Measurements from ENCODE around the gene CERS6. TPM values are rescaled to one million over a fixed set of nuclear protein-coding genes. Genes with fewer than 3 reads are reported as not detected.
A peak's percentile ranks its signal among the peaks of the same experiment; 100 is the strongest.

Gene CERS6
- polyA plus RNA-seq, 3 donors = 7.6 to 17.7 (median 15.6) TPM

GRCh38 chr2:168698969-168699368 lies 242.9 kb downstream of the CERS6 start:
- H3K4me1 Mint-ChIP-seq = no peaks in the 10 kb centered on the region
- no peak overlapping the region for H3K4me3 Mint-ChIP-seq
- Histone ChIP-seq H3K9me3 (replicated peaks in 1 of 2; ENCODE audit: control insufficient read depth in 1 of 2, insufficient read depth in 1 of 2, low read length in 2 of 2) (no peaks in the 10 kb centered on the region), H2AFZ (ENCODE audit: insufficient read depth, low read depth, low read length, poor library complexity, severe bottlenecking) (no peak overlapping the region), H4K20me1 (ENCODE audit: insufficient read depth, low read length) (peaks cover 4% of the 10 kb centered on the region), H3K4me3 (replicated peaks in 1 of 3; ENCODE audit: low read depth in 2 of 3, low read length in 3 of 3) (no peak overlapping the region), H3K9ac (ENCODE audit: insufficient read depth, low read length, poor library complexity, severe bottlenecking) (no peak overlapping the region), H3K4me2 (replicated peaks; ENCODE audit: extremely low read depth, low read length, poor library complexity, severe bottlenecking) (no peak overlapping the region), H3K79me2 (ENCODE audit: insufficient read depth, low read length) (peaks cover 5% of the 10 kb centered on the region), H3K4me1 (ENCODE audit: control insufficient read depth in 1 of 2, insufficient read depth in 2 of 2, low read length in 2 of 2) (no peaks in the 10 kb centered on the region), H3K27me3 (ENCODE audit: control insufficient read depth in 2 of 2, insufficient read depth in 2 of 2, low read length in 2 of 2) (no peaks in the 10 kb centered on the region), H3K36me3 (replicated peaks in 1 of 2; ENCODE audit: control insufficient read depth in 1 of 2, insufficient read depth in 2 of 2, low read length in 2 of 2) (peaks cover 29 to 49% of the 10 kb centered on the region in 2 donors), H3K27ac (ENCODE audit: low read depth in 1 of 2, low read length in 2 of 2) (no peak overlapping the region)
- H3K27me3 Mint-ChIP-seq (ENCODE audit: low read depth in 3 of 3) = no peaks in the 10 kb centered on the region
- intact Hi-C loops (cut with micrococcal nuclease) = no loop called here
- no peak for DNase-seq
- peaks cover 0 to 3% (median 0%) of the 10 kb centered on the region in 7 donors for H3K9me3 Mint-ChIP-seq
- no peak overlapping the region for H3K27ac Mint-ChIP-seq
- peaks cover 43 to 51% of the 10 kb centered on the region in 2 donors for H3K36me3 Mint-ChIP-seq
- no peak for TF ChIP-seq CTCF (IDR thresholded peaks at IDR 0.05)
- WGBS (ENCODE audit: insufficient coverage) = 93% methylated on average over 3 of the region's 4 CpGs

GRCh38 chr2:168699844-168700417 lies 243.9 kb downstream of the CERS6 start:
- Histone ChIP-seq H3K4me2 (replicated peaks; ENCODE audit: extremely low read depth, low read length, poor library complexity, severe bottlenecking) (no peak overlapping the region), H3K27ac (ENCODE audit: low read depth in 1 of 2, low read length in 2 of 2) (no peak overlapping the region), H3K36me3 (replicated peaks in 1 of 2; ENCODE audit: control insufficient read depth in 1 of 2, insufficient read depth in 2 of 2, low read length in 2 of 2) (peaks cover 25 to 43% of the 10 kb centered on the region in 2 donors), H3K4me3 (replicated peaks in 1 of 3; ENCODE audit: low read depth in 2 of 3, low read length in 3 of 3) (no peak overlapping the region), H3K4me1 (ENCODE audit: control insufficient read depth in 1 of 2, insufficient read depth in 2 of 2, low read length in 2 of 2) (no peaks in the 10 kb centered on the region), H3K9ac (ENCODE audit: insufficient read depth, low read length, poor library complexity, severe bottlenecking) (no peak overlapping the region), H3K9me3 (replicated peaks in 1 of 2; ENCODE audit: control insufficient read depth in 1 of 2, insufficient read depth in 1 of 2, low read length in 2 of 2) (no peaks in the 10 kb centered on the region), H3K27me3 (ENCODE audit: control insufficient read depth in 2 of 2, insufficient read depth in 2 of 2, low read length in 2 of 2) (no peaks in the 10 kb centered on the region), H4K20me1 (ENCODE audit: insufficient read depth, low read length) (peaks cover 4% of the 10 kb centered on the region), H3K79me2 (ENCODE audit: insufficient read depth, low read length) (peaks cover 1% of the 10 kb centered on the region), H2AFZ (ENCODE audit: insufficient read depth, low read depth, low read length, poor library complexity, severe bottlenecking) (no peak overlapping the region)
- peak overlapping the region in 2 of 7 donors; percentile 2 to 33 for H3K27ac Mint-ChIP-seq
- no peak for DNase-seq
- H3K4me3 Mint-ChIP-seq = no peak overlapping the region
- no peak for TF ChIP-seq CTCF (IDR thresholded peaks at IDR 0.05)
- intact Hi-C loops (cut with micrococcal nuclease) = no loop called here
- H3K9me3 Mint-ChIP-seq = peaks cover 0 to 3% (median 0%) of the 10 kb centered on the region in 7 donors
- WGBS (ENCODE audit: insufficient coverage) = 100% methylated on average over 4 of the region's 8 CpGs
- no peaks in the 10 kb centered on the region for H3K4me1 Mint-ChIP-seq
- no peaks in the 10 kb centered on the region for H3K27me3 Mint-ChIP-seq (ENCODE audit: low read depth in 3 of 3)
- H3K36me3 Mint-ChIP-seq = peaks cover 35 to 48% of the 10 kb centered on the region in 2 donors
